ENCODE data around the gene INTS15.

Gene INTS15

DNA sequence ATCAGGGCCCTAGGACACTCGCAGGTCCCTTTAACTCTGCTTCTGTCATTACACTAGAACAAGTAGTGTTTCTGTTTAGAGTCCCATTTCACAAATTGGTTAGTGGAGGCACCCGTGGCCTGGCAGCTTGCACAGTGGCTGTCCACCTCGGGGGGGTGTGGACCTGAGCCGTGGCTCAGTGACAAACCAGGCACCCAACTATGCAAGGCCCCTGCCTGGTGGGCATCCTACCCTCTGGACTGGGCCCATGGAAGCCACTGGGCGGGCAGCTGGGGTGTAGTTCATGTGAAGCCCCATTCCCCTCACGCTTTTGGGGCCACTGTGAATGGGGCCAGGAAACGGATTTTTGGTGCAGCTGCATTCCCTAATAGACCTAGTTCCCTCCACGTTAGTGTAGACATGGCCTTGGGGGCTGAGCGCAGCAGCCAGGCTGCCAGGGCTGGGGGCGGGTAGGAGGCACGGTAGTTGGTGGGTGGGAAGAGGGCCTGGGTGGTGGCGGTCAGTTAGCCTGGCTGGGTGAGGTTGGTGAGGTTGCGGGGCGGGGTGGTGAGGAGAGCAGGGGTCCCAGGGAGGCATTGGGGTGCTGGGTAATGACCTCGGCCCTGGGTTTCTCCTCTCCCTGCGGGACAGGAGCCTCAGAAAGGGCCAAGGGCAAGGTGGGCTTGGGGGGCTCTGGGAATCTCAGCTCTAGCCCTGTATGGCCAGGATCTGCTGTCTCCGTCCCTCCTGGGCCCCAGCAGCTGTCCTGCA, 66.0 kb downstream of the INTS15 start:
- no peak for DNase-seq (ENCODE audit: low read depth in 2 of 3, low spot score in 1 of 3)

DNA sequence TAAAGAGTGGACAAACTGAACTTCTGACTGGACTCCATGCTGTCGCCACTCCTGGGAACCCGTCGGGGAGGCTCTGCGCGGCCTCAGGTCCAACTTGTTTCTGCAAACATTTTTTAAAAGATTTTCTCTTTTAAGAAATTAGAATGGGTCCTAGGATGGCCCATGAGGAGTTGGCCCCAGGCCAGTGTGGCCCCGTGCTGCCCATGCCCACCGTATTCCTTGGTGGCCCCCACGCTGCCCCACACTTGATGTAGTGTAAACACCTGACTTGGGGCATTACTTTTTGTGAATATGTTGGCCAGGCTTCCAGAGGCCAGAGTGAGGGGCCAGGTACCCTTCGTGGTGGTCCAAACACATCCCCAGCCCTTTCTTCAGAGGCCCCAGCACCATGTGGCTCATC, 66.6 kb downstream of the INTS15 start:
- no peak for DNase-seq (ENCODE audit: low read depth in 2 of 3, low spot score in 1 of 3)

All from stimulated activated CD4-positive, alpha-beta T cell treated with anti-CD3 and anti-CD28 coated beads, Interleukin-12 subunit alpha, Interleukin-12 subunit beta, amount 100 ng/mL, for 48 hours (primary cell).